ENCODE data around the gene PLEKHA7. TPM values are rescaled to one million over a fixed set of nuclear protein-coding genes. Genes with fewer than 3 reads are reported as not detected.

PLEKHA7 gene
- polyA plus RNA-seq, 1 donor (not counting 4 experiments of a cell fraction or from before 2014, with no cell fraction given): 1.4 TPM

GRCh38 chr11:16941935-16942334 is 72.3 kb downstream of the PLEKHA7 start:
- no peaks in the 10 kb centered on the region for H3K79me2 ChIP-seq (ENCODE audit: control insufficient read depth, insufficient read depth, low read length)
- no peaks in the 10 kb centered on the region for H3K36me3 ChIP-seq (ENCODE audit: control insufficient read depth in 2 of 2, extremely low read depth in 1 of 2, insufficient read depth in 2 of 2, low read length in 2 of 2)
- no peaks in the 10 kb centered on the region for H3K27me3 ChIP-seq (ENCODE audit: control insufficient read depth, extremely low read depth, insufficient read depth, low read length)
- no peak overlapping the region for H2AFZ ChIP-seq (ENCODE audit: control insufficient read depth, low read length)
- TF ChIP-seq, protein P1, sequence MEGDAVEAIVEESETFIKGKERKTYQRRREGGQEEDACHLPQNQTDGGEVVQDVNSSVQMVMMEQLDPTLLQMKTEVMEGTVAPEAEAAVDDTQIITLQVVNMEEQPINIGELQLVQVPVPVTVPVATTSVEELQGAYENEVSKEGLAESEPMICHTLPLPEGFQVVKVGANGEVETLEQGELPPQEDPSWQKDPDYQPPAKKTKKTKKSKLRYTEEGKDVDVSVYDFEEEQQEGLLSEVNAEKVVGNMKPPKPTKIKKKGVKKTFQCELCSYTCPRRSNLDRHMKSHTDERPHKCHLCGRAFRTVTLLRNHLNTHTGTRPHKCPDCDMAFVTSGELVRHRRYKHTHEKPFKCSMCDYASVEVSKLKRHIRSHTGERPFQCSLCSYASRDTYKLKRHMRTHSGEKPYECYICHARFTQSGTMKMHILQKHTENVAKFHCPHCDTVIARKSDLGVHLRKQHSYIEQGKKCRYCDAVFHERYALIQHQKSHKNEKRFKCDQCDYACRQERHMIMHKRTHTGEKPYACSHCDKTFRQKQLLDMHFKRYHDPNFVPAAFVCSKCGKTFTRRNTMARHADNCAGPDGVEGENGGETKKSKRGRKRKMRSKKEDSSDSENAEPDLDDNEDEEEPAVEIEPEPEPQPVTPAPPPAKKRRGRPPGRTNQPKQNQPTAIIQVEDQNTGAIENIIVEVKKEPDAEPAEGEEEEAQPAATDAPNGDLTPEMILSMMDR (optimal IDR thresholded peaks at IDR 0.05 in 1 of 3, IDR thresholded peaks at IDR 0.05 in 1 of 3, conservative IDR thresholded peaks at IDR 0.05 in 1 of 3; ENCODE audit: extremely low read depth in 1 of 3, insufficient read depth in 2 of 3, low read length in 3 of 3): no peak
- TF ChIP-seq EZH2 (IDR thresholded peaks at IDR 0.05; ENCODE audit: low read length): no peak
- no peaks in the 10 kb centered on the region for H3K9me3 ChIP-seq (ENCODE audit: control insufficient read depth, low read depth, low read length)
- FAIRE-seq (no peak), DNase-seq (ENCODE audit: low read depth, low spot score) (no peak)
- H3K9me1 ChIP-seq (ENCODE audit: control insufficient read depth, extremely low read depth, insufficient read depth, low read length): no peaks in the 10 kb centered on the region
- no peak overlapping the region for H3K4me3 ChIP-seq (ENCODE audit: control insufficient read depth in 2 of 3, extremely low read depth in 1 of 3, insufficient read depth in 2 of 3, low read depth in 1 of 3, low read length in 3 of 3)
- dilution Hi-C loops (cut with MboI; ENCODE audit: extremely low pct_ligation_motif_present, low sequenced_read_pairs): no loop called here
- H3K4me2 ChIP-seq (ENCODE audit: control insufficient read depth, extremely low read depth, insufficient read depth, low read depth, low read length): no peak overlapping the region
- H3K4me1 ChIP-seq (ENCODE audit: control insufficient read depth, extremely low read depth, insufficient read depth, low read length): no peaks in the 10 kb centered on the region
- no peak overlapping the region for H3K27ac ChIP-seq (ENCODE audit: control insufficient read depth, insufficient read depth, low read length)
- no peak overlapping the region for H3K9ac ChIP-seq (ENCODE audit: control insufficient read depth, extremely low read depth, insufficient read depth, low read length)
- H4K20me1 ChIP-seq (ENCODE audit: control insufficient read depth, extremely low read depth, insufficient read depth, low read length): no peaks in the 10 kb centered on the region

DNA sequence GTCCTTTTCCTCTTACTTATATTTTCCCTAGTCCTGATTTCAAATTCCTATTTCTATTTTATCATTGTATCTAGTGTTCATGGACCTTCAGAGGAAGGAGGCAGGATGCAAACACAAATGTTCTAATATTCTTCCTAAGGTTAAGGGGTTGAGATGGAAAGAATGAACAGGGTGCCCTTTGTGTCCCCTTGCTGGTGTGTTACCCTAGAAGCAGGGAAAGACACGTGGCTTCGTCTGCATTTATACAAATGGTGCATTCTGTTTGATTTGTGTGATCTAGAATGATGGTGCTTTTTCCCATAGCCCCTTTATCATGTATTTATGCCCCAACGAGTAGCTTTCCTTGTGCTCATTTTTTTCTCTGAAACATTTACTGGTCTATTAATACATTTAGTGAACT is 76.2 kb downstream of the PLEKHA7 start:
- no peak for FAIRE-seq
- dilution Hi-C loops (cut with MboI; ENCODE audit: extremely low pct_ligation_motif_present, low sequenced_read_pairs): no loop called here

More for the DNA sequence above, 76.2 kb downstream of the PLEKHA7 start:
- Histone ChIP-seq H3K4me1 (ENCODE audit: control insufficient read depth, extremely low read depth, insufficient read depth, low read length) (no peaks in the 10 kb centered on the region), H3K4me2 (ENCODE audit: control insufficient read depth, extremely low read depth, insufficient read depth, low read depth, low read length) (no peak overlapping the region), H3K79me2 (ENCODE audit: control insufficient read depth, insufficient read depth, low read length) (no peaks in the 10 kb centered on the region), H3K9me1 (ENCODE audit: control insufficient read depth, extremely low read depth, insufficient read depth, low read length) (no peaks in the 10 kb centered on the region), H3K36me3 (ENCODE audit: control insufficient read depth in 2 of 2, extremely low read depth in 1 of 2, insufficient read depth in 2 of 2, low read length in 2 of 2) (no peaks in the 10 kb centered on the region), H3K4me3 (ENCODE audit: control insufficient read depth in 2 of 3, extremely low read depth in 1 of 3, insufficient read depth in 2 of 3, low read depth in 1 of 3, low read length in 3 of 3) (no peak overlapping the region), H3K27me3 (ENCODE audit: control insufficient read depth, extremely low read depth, insufficient read depth, low read length) (no peaks in the 10 kb centered on the region), H3K9me3 (ENCODE audit: control insufficient read depth, low read depth, low read length) (no peaks in the 10 kb centered on the region), H2AFZ (ENCODE audit: control insufficient read depth, low read length) (no peak overlapping the region), H4K20me1 (ENCODE audit: control insufficient read depth, extremely low read depth, insufficient read depth, low read length) (no peaks in the 10 kb centered on the region), H3K9ac (ENCODE audit: control insufficient read depth, extremely low read depth, insufficient read depth, low read length) (no peak overlapping the region), H3K27ac (ENCODE audit: control insufficient read depth, insufficient read depth, low read length) (no peak overlapping the region)
- DNase-seq (ENCODE audit: low read depth, low spot score): no peak
- TF ChIP-seq, protein P1 (optimal IDR thresholded peaks at IDR 0.05 in 1 of 3, IDR thresholded peaks at IDR 0.05 in 1 of 3, conservative IDR thresholded peaks at IDR 0.05 in 1 of 3; ENCODE audit: extremely low read depth in 1 of 3, insufficient read depth in 2 of 3, low read length in 3 of 3): no peak
- TF ChIP-seq EZH2 (IDR thresholded peaks at IDR 0.05; ENCODE audit: low read length): no peak

Measured in keratinocyte (primary cell).